T-helper 22 cell (primary cell): ENCODE results near the gene TASOR.

Experiments used
- DNase-seq: peaks from one replicate; pipeline ENCODE4 v3.0.0-alpha.2; 2020; ENCODE audit warnings: low read depth

TASOR gene

GRCh38 chr3:56682462-56683121 lies 473 bp downstream of the TASOR start:
- peak; percentile 64 for DNase-seq

- DNase-seq, result no peak
These were observed 1.0 kb downstream of the TASOR start for GRCh38 chr3:56681984-56682461.

GRCh38 chr3:56680054-56680580 lies 2.9 kb downstream of the TASOR start:
- DNase-seq, result no peak

DNA sequence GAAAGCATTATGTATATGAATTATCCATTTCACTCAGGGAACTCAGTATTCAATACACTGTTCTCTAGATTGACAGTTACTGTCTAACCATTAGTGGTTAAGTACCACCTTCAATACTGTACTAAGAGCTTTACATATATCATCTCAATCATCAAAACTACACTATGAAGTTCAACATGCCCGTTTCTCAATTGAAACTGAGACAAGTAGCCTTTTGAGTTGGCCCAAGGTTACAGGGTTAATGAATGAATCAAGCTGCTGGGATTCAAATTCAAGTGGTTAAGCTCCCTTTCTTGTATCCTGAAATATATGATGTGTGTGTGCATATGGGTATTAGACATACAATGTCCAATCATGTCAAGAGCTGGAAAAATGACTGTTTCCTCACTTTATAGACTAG lies 5.8 kb downstream of the TASOR start:
- no peak for DNase-seq

- DNase-seq, result no peak
These were observed 9.1 kb downstream of the TASOR start for GRCh38 chr3:56673781-56674457.

GRCh38 chr3:56667973-56668579 lies 15.0 kb downstream of the TASOR start:
- no peak for DNase-seq

DNA sequence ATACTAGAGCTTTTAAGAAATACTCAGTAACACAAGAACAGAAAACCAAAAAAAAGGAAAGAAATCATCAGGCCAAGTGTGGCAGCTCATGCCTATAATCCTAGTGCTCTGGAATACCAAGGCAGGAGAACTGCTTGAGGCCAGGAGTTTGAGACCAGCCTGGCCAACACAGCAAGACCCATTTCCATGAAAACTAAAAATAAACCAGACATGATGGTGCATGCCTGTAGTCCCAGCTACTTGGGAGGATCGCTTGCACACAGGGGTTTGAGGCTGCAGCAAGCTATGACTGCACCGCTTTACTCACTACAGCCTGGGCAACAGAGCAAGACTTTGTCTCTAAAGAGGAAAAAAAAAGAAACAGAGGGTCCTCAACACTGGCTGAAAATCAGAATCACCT lies 18.2 kb downstream of the TASOR start:
- DNase-seq, result no peak

GRCh38 chr3:56655709-56656108 lies 27.4 kb downstream of the TASOR start:
- DNase-seq, result no peak

DNA sequence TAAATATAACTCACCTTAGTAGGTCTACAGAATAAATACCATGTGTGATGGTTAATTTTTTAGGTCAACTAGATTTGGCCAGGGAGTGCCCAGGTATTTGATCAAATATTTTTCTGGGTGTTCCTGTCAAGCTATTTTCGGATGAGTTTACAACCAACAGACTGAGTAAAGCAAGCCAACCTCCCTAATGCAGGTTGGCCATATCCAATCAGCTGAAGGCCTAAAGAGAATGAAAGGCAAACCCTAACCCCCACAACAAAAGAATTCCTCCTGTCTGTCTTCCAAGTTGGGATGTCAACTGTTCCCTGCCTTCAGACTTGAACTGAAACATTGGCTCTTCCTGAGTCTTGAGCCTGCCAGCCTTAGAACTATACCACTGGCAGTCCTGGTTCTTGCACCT lies 28.6 kb downstream of the TASOR start:
- DNase-seq, result no peak

DNA sequence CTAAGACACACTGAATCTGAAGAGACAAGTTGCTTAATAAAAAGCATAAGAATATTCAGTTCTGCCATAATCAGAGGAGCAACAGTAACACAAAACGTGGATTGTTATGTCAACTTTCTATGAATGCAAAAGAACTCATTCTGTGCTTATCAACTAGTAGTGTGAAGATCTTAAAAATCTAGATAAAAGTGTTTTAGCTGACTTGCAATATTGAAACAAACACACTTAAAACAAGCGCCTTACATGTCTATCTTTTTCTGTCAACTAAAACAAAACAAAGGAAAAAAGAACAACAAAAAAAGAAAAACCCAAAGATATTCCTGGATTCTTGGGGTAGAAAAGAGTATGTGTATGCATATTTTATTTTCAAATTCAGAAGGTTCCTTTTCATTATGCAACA lies 37.7 kb downstream of the TASOR start:
- no peak for DNase-seq

GRCh38 chr3:56633602-56634535 lies 49.2 kb downstream of the TASOR start:
- no peak for DNase-seq
